ENCODE measurements around the gene FUT2. TPM values are rescaled to one million over a fixed set of nuclear protein-coding genes. Genes with fewer than 3 reads are reported as not detected.
A peak's percentile ranks its signal among the peaks of the same experiment; 100 is the strongest.

Gene FUT2
- total and polyA plus RNA-seq, 5 donors from 2014 or later: 0.10 to 0.67 TPM; not detected in 3

DNA sequence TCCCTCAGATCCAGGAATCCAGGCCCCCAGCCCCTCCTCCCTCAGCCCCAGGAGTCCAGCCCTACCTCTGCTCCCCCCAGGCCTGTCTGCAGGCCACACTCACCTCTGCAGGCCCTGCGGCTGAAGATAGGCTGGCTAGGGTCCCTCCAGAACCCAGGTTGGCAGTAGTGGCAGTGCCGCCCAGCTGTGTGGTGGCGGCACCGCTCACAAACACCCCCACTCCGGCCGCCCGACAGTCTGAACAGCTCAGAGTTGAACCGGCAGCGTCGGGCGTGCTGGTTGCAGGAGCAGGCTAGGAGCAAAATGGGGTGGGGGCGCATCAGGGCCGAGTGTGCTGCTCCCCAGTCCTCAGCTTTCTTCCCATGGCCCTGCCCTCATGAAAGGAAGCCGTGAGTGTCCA is 31.3 kb upstream of the FUT2 start:
- peaks cover 9% of the 10 kb centered on the region for H3K4me1 ChIP-seq (ENCODE audit: control insufficient read depth, insufficient read depth, low read length, poor library complexity, severe bottlenecking)
- H3K4me3 ChIP-seq (ENCODE audit: low read depth, low read length): no peak overlapping the region
- no peaks in the 10 kb centered on the region for H3K27me3 Mint-ChIP-seq
- no peak overlapping the region for H3K4me3 Mint-ChIP-seq
- H3K36me3 ChIP-seq (ENCODE audit: control insufficient read depth, insufficient read depth, low read length): no peaks in the 10 kb centered on the region
- no peaks in the 10 kb centered on the region for H3K27me3 ChIP-seq (ENCODE audit: control insufficient read depth, insufficient read depth, low read length)
- H3K9me3 Mint-ChIP-seq: no peaks in the 10 kb centered on the region
- H3K36me3 Mint-ChIP-seq: no peaks in the 10 kb centered on the region
- ATAC-seq (ENCODE audit: low read depth in 2 of 2) (no peak), DNase-seq (no peak)
- no peaks in the 10 kb centered on the region for H3K9me3 ChIP-seq (ENCODE audit: control insufficient read depth in 2 of 2, low read length in 2 of 2)
- no peak overlapping the region for H3K27ac ChIP-seq (ENCODE audit: insufficient read depth, low read length, poor library complexity, severe bottlenecking)
- no peak overlapping the region for H3K27ac Mint-ChIP-seq
- H3K4me1 Mint-ChIP-seq: peaks cover 5 to 12% (median 8%) of the 10 kb centered on the region in 4 donors

DNA sequence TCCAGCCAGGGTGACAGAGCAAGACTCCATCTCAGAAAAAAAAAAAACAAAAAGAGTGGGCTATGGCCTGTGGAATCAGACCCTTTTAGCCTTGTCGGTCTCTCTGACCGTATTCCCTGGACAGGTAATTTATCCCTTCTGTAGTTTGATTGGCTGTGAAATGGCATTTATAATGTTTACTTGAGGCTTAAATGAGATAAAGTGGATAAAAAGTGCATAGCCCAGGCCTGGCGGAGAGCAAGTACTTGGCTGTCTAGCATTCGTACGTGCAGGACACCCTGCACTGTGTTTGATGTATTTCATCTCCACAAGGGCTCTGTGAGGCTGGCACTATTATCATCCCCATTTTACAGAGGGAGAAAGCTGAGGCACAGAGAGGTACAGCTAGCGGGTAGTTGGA is 30.0 kb upstream of the FUT2 start:
- Histone ChIP-seq H3K9me3 (ENCODE audit: control insufficient read depth in 2 of 2, low read length in 2 of 2) (no peaks in the 10 kb centered on the region), H3K36me3 (ENCODE audit: control insufficient read depth, insufficient read depth, low read length) (no peaks in the 10 kb centered on the region), H3K4me1 (ENCODE audit: control insufficient read depth, insufficient read depth, low read length, poor library complexity, severe bottlenecking) (peaks cover 5% of the 10 kb centered on the region), H3K27ac (ENCODE audit: insufficient read depth, low read length, poor library complexity, severe bottlenecking) (no peak overlapping the region), H3K4me3 (ENCODE audit: low read depth, low read length) (no peak overlapping the region), H3K27me3 (ENCODE audit: control insufficient read depth, insufficient read depth, low read length) (no peaks in the 10 kb centered on the region)
- no peaks in the 10 kb centered on the region for H3K36me3 Mint-ChIP-seq
- H3K9me3 Mint-ChIP-seq: no peaks in the 10 kb centered on the region
- H3K27me3 Mint-ChIP-seq: no peaks in the 10 kb centered on the region
- peaks cover 4 to 9% (median 6%) of the 10 kb centered on the region in 4 donors for H3K4me1 Mint-ChIP-seq
- H3K27ac Mint-ChIP-seq: no peak overlapping the region
- DNase-seq (no peak), ATAC-seq (ENCODE audit: low read depth in 2 of 2) (no peak)
- no peak overlapping the region for H3K4me3 Mint-ChIP-seq

DNA sequence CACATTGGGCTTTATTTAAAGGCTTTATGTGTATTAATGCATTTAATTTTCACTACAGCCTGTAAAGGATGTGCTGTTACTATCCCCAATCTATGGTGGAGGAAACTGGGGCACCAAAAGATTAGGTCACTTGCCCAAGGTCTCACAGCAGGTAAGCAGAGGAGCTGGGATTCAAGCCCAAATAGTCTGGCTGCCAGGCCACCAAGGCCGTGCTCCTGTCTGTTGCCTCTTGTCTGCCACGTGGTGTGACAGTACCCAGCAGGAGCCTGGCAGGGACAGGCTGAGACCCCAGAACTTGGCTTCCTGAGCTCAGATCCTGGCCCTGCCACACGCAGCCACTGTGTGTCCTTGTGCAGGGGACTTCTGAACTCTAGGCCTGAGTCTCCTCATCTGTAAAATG is 27.4 kb upstream of the FUT2 start:
- DNase-seq (no peak), ATAC-seq (ENCODE audit: low read depth in 2 of 2) (no peak)
- Histone ChIP-seq H3K4me3 (ENCODE audit: low read depth, low read length) (no peak overlapping the region), H3K4me1 (ENCODE audit: control insufficient read depth, insufficient read depth, low read length, poor library complexity, severe bottlenecking) (no peaks in the 10 kb centered on the region), H3K36me3 (ENCODE audit: control insufficient read depth, insufficient read depth, low read length) (no peaks in the 10 kb centered on the region), H3K27ac (ENCODE audit: insufficient read depth, low read length, poor library complexity, severe bottlenecking) (no peak overlapping the region), H3K27me3 (ENCODE audit: control insufficient read depth, insufficient read depth, low read length) (no peaks in the 10 kb centered on the region), H3K9me3 (ENCODE audit: control insufficient read depth in 2 of 2, low read length in 2 of 2) (no peaks in the 10 kb centered on the region)
- no peaks in the 10 kb centered on the region for H3K4me1 Mint-ChIP-seq
- H3K27ac Mint-ChIP-seq: peak overlapping the region in 1 of 3 donors; percentile 40
- no peak overlapping the region for H3K4me3 Mint-ChIP-seq
- no peaks in the 10 kb centered on the region for H3K27me3 Mint-ChIP-seq
- no peaks in the 10 kb centered on the region for H3K9me3 Mint-ChIP-seq
- H3K36me3 Mint-ChIP-seq: no peaks in the 10 kb centered on the region

DNA sequence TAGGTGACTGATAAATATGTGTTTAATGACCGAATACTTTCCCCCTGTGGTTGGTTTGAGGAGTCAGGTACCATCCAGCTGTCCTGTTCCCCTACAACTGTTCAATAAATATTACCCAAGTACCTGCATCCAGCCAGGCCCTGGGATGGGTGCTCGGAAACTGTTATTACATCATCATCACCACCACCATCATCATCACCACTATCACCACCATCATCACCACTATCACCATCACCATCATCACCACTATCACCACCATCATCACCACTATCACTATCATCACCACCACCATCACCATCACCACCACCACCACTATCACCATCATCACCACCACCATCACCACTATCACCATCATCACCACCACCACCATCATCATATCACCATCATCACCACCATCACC is 27.0 kb upstream of the FUT2 start:
- no peak overlapping the region for H3K4me3 Mint-ChIP-seq
- DNase-seq (no peak), ATAC-seq (ENCODE audit: low read depth in 2 of 2) (no peak)
- peak overlapping the region; percentile 40 to 80 (median 79) for H3K27ac Mint-ChIP-seq
- no peaks in the 10 kb centered on the region for H3K36me3 Mint-ChIP-seq
- Histone ChIP-seq H3K27ac (ENCODE audit: insufficient read depth, low read length, poor library complexity, severe bottlenecking) (no peak overlapping the region), H3K9me3 (ENCODE audit: control insufficient read depth in 2 of 2, low read length in 2 of 2) (no peaks in the 10 kb centered on the region), H3K4me3 (ENCODE audit: low read depth, low read length) (no peak overlapping the region), H3K36me3 (ENCODE audit: control insufficient read depth, insufficient read depth, low read length) (no peaks in the 10 kb centered on the region), H3K4me1 (ENCODE audit: control insufficient read depth, insufficient read depth, low read length, poor library complexity, severe bottlenecking) (no peaks in the 10 kb centered on the region), H3K27me3 (ENCODE audit: control insufficient read depth, insufficient read depth, low read length) (no peaks in the 10 kb centered on the region)
- H3K9me3 Mint-ChIP-seq: no peaks in the 10 kb centered on the region
- no peaks in the 10 kb centered on the region for H3K27me3 Mint-ChIP-seq
- H3K4me1 Mint-ChIP-seq: no peaks in the 10 kb centered on the region

DNA sequence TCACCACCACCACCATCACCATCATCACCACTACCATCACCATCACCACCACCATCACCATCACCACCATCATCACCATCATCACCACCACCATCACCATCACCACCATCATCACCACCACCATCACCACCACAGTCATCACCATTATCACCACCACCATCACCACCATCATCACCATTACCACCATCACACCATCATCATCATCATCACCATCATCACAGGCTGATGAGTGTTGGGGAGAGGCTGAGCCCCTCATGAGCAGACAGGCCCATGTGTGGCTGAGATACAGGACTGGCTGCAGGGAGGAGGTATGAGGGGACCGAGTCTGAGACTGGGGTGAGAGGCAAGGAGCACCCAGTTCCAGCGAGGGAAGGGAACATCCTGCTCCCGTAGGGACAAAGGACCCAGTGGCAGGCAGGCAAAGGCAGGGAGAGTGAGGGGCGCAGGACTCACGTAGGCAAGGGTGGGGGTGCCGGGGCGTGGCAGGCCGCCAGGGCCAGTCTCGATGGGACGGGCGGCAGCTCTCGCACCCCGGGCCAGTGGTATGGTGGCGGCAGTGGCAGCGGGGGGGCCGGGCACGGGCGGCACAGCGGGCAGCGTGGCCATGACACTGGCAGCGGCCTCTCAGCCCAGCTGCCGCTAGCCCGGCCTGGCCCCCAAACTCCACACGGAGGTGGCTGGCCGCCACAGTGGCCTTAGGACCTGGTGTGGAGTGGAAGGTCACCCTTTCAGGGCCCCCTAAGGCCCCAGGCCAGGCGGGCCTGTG is 25.7 kb upstream of the FUT2 start:
- DNase-seq (no peak), ATAC-seq (ENCODE audit: low read depth in 2 of 2) (no peak)
- Mint-ChIP-seq H3K27me3 (no peaks in the 10 kb centered on the region), H3K27ac (no peak overlapping the region), H3K9me3 (no peaks in the 10 kb centered on the region), H3K36me3 (no peaks in the 10 kb centered on the region), H3K4me3 (no peak overlapping the region), H3K4me1 (peaks cover 0 to 1% (median under 1%) of the 10 kb centered on the region in 4 donors)
- Histone ChIP-seq H3K36me3 (ENCODE audit: control insufficient read depth, insufficient read depth, low read length) (no peaks in the 10 kb centered on the region), H3K9me3 (ENCODE audit: control insufficient read depth in 2 of 2, low read length in 2 of 2) (no peaks in the 10 kb centered on the region), H3K27me3 (ENCODE audit: control insufficient read depth, insufficient read depth, low read length) (no peaks in the 10 kb centered on the region), H3K4me3 (ENCODE audit: low read depth, low read length) (no peak overlapping the region), H3K4me1 (ENCODE audit: control insufficient read depth, insufficient read depth, low read length, poor library complexity, severe bottlenecking) (peaks cover under 1% of the 10 kb centered on the region), H3K27ac (ENCODE audit: insufficient read depth, low read length, poor library complexity, severe bottlenecking) (no peak overlapping the region)

DNA sequence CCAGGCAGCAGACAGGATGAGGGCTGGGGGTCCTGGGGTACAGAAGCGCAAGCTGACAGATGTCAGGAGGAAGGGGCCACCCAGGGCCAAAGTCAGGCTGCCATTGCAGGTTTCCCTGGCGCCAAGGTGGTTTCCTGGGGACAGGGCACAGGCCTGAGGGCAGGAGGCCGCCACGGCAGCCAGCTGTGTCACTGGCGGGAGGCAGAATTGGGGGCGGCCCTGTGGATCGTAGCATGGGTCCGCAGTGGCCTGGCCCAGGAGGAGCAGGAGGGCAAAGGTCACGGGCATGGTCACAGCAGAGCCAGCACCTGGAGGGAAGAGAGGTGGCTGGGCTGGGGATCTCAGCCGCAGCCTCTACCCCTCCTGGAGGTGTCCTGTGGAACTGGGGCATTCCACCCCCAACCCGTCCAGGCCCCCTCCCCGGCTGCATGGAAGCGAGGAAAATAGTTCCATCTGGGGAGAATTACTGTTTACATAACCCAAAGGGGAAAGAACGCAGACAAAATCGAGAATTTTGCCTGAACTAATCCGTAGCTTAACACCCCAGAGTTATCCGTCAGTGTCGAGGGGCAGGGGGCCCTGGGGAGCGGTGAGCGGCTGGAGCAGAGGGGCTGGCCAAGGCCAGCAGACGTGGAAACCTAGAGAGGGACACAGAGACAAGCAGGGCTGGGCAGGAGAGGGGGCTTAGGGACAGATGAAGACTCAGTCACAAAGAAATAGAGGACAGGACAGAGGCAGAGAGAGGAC is 24.9 kb upstream of the FUT2 start:
- Histone ChIP-seq H3K4me3 (ENCODE audit: low read depth, low read length) (no peak overlapping the region), H3K27ac (ENCODE audit: insufficient read depth, low read length, poor library complexity, severe bottlenecking) (no peak overlapping the region), H3K9me3 (ENCODE audit: control insufficient read depth in 2 of 2, low read length in 2 of 2) (no peaks in the 10 kb centered on the region), H3K4me1 (ENCODE audit: control insufficient read depth, insufficient read depth, low read length, poor library complexity, severe bottlenecking) (peaks cover 7% of the 10 kb centered on the region), H3K27me3 (ENCODE audit: control insufficient read depth, insufficient read depth, low read length) (no peaks in the 10 kb centered on the region), H3K36me3 (ENCODE audit: control insufficient read depth, insufficient read depth, low read length) (no peaks in the 10 kb centered on the region)
- Mint-ChIP-seq H3K27me3 (no peaks in the 10 kb centered on the region), H3K27ac (peak overlapping the region in 1 of 3 donors; percentile 90), H3K36me3 (no peaks in the 10 kb centered on the region), H3K4me3 (no peak overlapping the region), H3K9me3 (no peaks in the 10 kb centered on the region), H3K4me1 (peaks cover 0 to 6% (median 5%) of the 10 kb centered on the region in 4 donors)
- DNase-seq (no peak), ATAC-seq (ENCODE audit: low read depth in 2 of 2) (no peak)

DNA sequence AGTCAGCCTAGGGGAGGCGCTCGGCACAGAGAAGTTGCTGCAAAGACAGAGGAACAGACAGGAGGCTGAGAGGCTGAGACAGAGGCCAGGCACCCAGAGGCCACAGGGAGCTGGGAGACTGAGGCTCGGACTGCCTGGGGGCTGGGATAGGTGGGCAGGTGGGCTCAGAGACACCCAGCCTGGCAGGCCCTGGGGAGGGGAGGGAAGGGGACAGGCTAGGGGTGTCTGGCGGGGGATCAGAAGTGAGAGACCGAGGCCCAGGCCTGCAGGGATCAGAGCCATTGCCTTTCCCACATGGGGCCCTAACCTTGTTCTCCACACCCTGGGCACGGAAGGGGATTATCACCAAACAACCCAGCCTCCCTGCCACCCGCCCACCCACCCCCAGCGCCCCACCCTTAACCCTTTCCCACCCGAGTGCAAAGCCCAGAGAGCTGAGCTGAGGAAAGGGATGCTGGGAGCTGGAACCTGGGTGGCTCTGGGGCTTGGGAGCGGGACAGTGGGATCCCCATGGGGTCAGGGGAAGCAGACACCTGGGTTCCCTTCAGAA is 24.2 kb upstream of the FUT2 start:
- no peak for ATAC-seq (ENCODE audit: low read depth in 2 of 2)
- H3K36me3 ChIP-seq (ENCODE audit: control insufficient read depth, insufficient read depth, low read length): no peaks in the 10 kb centered on the region
- H3K4me3 ChIP-seq (ENCODE audit: low read depth, low read length): no peak overlapping the region
- no peaks in the 10 kb centered on the region for H3K9me3 ChIP-seq (ENCODE audit: control insufficient read depth in 2 of 2, low read length in 2 of 2)
- Mint-ChIP-seq H3K27ac (peak overlapping the region in 1 of 3 donors; percentile 90), H3K4me3 (no peak overlapping the region), H3K27me3 (no peaks in the 10 kb centered on the region), H3K9me3 (no peaks in the 10 kb centered on the region), H3K4me1 (peaks cover 0 to 6% (median 5%) of the 10 kb centered on the region in 4 donors), H3K36me3 (no peaks in the 10 kb centered on the region)
- H3K4me1 ChIP-seq (ENCODE audit: control insufficient read depth, insufficient read depth, low read length, poor library complexity, severe bottlenecking): peaks cover 7% of the 10 kb centered on the region
- H3K27ac ChIP-seq (ENCODE audit: insufficient read depth, low read length, poor library complexity, severe bottlenecking): no peak overlapping the region
- no peaks in the 10 kb centered on the region for H3K27me3 ChIP-seq (ENCODE audit: control insufficient read depth, insufficient read depth, low read length)
- DNase-seq: no peak
